Measurements from ENCODE around the gene NOS1AP.

DNA sequence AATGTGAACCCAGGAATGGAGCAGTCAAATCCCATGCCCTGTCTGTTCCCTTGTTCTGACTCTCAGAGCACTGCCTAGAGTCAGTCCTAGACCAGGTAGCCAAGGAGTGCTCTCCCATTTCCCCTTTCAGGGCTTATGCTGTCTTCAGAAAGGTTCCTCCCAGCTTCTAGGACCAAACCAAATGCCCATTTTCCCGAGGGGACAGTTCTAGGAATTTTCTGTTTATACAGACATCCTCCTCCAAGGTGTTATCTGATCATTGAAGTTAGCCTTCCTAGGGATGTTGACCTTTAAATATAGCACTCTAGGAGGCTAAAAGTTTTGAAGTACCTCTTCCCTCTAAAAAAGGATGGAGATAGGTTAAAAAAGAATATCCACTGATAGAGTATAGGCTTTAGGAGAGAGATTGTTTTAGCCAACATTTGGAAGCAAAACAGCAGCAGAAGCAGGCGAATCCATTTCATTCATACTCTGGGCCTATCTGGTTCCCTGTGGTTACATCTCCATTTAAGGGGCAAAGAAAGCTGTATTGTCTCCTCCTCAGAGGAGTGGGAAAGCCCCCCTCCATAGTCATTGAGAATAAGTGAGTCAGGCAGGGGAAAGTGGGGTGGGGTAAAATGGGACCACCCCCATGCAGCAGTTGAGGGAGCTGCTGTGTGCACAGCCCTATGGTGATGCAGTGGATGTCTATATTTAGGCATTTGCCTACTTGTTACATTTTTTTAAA lies 180.7 kb downstream of the NOS1AP start:
- TF ChIP-seq, protein P1, sequence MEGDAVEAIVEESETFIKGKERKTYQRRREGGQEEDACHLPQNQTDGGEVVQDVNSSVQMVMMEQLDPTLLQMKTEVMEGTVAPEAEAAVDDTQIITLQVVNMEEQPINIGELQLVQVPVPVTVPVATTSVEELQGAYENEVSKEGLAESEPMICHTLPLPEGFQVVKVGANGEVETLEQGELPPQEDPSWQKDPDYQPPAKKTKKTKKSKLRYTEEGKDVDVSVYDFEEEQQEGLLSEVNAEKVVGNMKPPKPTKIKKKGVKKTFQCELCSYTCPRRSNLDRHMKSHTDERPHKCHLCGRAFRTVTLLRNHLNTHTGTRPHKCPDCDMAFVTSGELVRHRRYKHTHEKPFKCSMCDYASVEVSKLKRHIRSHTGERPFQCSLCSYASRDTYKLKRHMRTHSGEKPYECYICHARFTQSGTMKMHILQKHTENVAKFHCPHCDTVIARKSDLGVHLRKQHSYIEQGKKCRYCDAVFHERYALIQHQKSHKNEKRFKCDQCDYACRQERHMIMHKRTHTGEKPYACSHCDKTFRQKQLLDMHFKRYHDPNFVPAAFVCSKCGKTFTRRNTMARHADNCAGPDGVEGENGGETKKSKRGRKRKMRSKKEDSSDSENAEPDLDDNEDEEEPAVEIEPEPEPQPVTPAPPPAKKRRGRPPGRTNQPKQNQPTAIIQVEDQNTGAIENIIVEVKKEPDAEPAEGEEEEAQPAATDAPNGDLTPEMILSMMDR (IDR thresholded peaks at IDR 0.05): no peak
- no peak for TF ChIP-seq POLR2A (IDR thresholded peaks at IDR 0.05)
